Lung (tissue), 12 donors: ENCODE measurements around the gene MAN2B2. TPM values are rescaled to one million over a fixed set of nuclear protein-coding genes. Genes with fewer than 3 reads are reported as not detected.

Source experiments
- ATAC-seq: fragments of 200-7000 bp; cut with Tn5 transposase; one replicate; pipeline ENCODE4 v1.9.1; 2020; ENCODE audit warnings: moderate number of reproducible peaks; ENCODE audit not compliant: insufficient read depth, low FRiP score
- DNase-seq, 3 donors: peaks; one replicate each; pipeline ENCODE4 v3.0.0-alpha.2; 2013 to 2017
- H3K27ac ChIP-seq, 2 donors: one replicate each; pipeline ENCODE4 v1.5.1; 2013; ENCODE audit warnings: mild to moderate bottlenecking in 2 of 2, moderate library complexity in 2 of 2, control low read depth in 1 of 2, inconsistent platforms in 1 of 2, low read depth in 1 of 2, low read length in 1 of 2
- H3K27me3 ChIP-seq, 3 donors: one replicate each; pipeline ENCODE4 v1.5.1; 2013; ENCODE audit warnings: low read length in 2 of 3; ENCODE audit not compliant: control insufficient read depth in 3 of 3, insufficient read depth in 3 of 3
- H3K36me3 ChIP-seq, 4 donors: one replicate each; pipeline ENCODE4 v1.5.1; 2013; ENCODE audit warnings: low read length in 4 of 4, mild to moderate bottlenecking in 1 of 4, moderate library complexity in 1 of 4; ENCODE audit not compliant: control insufficient read depth in 4 of 4, insufficient read depth in 4 of 4
- H3K4me1 ChIP-seq, 5 donors: one replicate each; pipeline ENCODE4 v1.5.1; 2013; ENCODE audit warnings: low read length in 5 of 5, mild to moderate bottlenecking in 2 of 5, moderate library complexity in 1 of 5; ENCODE audit not compliant: control insufficient read depth in 5 of 5, insufficient read depth in 5 of 5
- H3K4me3 ChIP-seq: one replicate; pipeline ENCODE4 v1.5.1; 2013; ENCODE audit warnings: mild to moderate bottlenecking, control low read depth, moderate library complexity
- H3K9ac ChIP-seq, 2 donors: one replicate each; pipeline ENCODE4 v1.5.1; 2013; ENCODE audit warnings: low read length in 2 of 2, control low read depth in 1 of 2; ENCODE audit not compliant: insufficient read depth in 1 of 2
- H3K9me3 ChIP-seq, 4 donors: one replicate each; pipeline ENCODE4 v1.5.1; 2013; ENCODE audit warnings: low read length in 3 of 4, mild to moderate bottlenecking in 1 of 4, moderate library complexity in 1 of 4; ENCODE audit not compliant: control insufficient read depth in 4 of 4, insufficient read depth in 3 of 4
- CTCF ChIP-seq: IDR thresholded peaks from 2 replicates; pipeline ENCODE4 v1.5.1; 2012; ENCODE audit warnings: mild to moderate bottlenecking; ENCODE audit errors: control extremely low read depth, extremely low read depth
- WGBS, 2 donors: extraction: QIAGEN DNeasy Blood & Tissue Kit; methylation state at CpG; one replicate each; pipeline ENCODE4 v1.1.7; 2013; 5-methylcytosine and 5-hydroxymethylcytosine counted together
- polyA plus RNA-seq, 2 donors: library from polyadenylated mRNA; stranded (reverse); fragments of 200-250 nt; gene quantifications; one replicate each; pipeline ENCODE4 v1.2.1, GENCODE V29; 2013
- total RNA-seq, 2 donors: library from RNA; depleted of rRNA in 1 of 2; stranded (reverse); fragments of >200 nt in 1 of 2; gene quantifications; one replicate each; pipeline ENCODE4 v1.2.1, GENCODE V29; 2014 to 2021
- donor health status: control.
- donor health status: control.
- donor health status: Bipolar disorder and iron deficiency.
- donor health status: healthy.
- donor health status: DM: yes; HTN: yes; CAD: no.

MAN2B2 gene
- total and polyA plus RNA-seq, 4 donors = 6.5 to 36.1 (median 16.5) TPM

- H3K4me1 ChIP-seq = peaks cover 0 to 2% (median 0%) of the 10 kb centered on the region in 5 donors
- H3K9me3 ChIP-seq = no peaks in the 10 kb centered on the region
- no peak for TF ChIP-seq CTCF
- H3K27ac ChIP-seq = no peak overlapping the region
- H3K27me3 ChIP-seq = no peaks in the 10 kb centered on the region
- DNase-seq (no peak), ATAC-seq (no peak)
- H3K4me3 ChIP-seq = no peak overlapping the region
- 96 to 97% methylated on average over 10 of the region's 10 CpGs for WGBS, 2 donors
- peaks cover 0 to 58% (median 18%) of the 10 kb centered on the region in 4 donors for H3K36me3 ChIP-seq
- H3K9ac ChIP-seq = no peak overlapping the region
These were observed 42.3 kb downstream of the MAN2B2 start for GRCh38 chr4:6617246-6617645.

- no peak for ATAC-seq
- H3K9ac ChIP-seq = no peak overlapping the region
- no peak overlapping the region for H3K4me3 ChIP-seq
- no peaks in the 10 kb centered on the region for H3K27me3 ChIP-seq
- H3K9me3 ChIP-seq = no peaks in the 10 kb centered on the region
- 90 to 94% methylated on average over 19 of the region's 19 CpGs for WGBS, 2 donors
- no peaks in the 10 kb centered on the region for H3K4me1 ChIP-seq
- no peak for TF ChIP-seq CTCF
- H3K27ac ChIP-seq = no peak overlapping the region
- peaks cover 0 to 53% (median 12%) of the 10 kb centered on the region in 4 donors for H3K36me3 ChIP-seq
- DNase-seq = no peak
These were observed 43.6 kb downstream of the MAN2B2 start for GRCh38 chr4:6618386-6619115.

- Histone ChIP-seq H3K4me3 (no peak overlapping the region), H3K36me3 (peaks cover 0 to 49% (median 12%) of the 10 kb centered on the region in 4 donors), H3K9me3 (no peaks in the 10 kb centered on the region), H3K27ac (no peak overlapping the region), H3K27me3 (no peaks in the 10 kb centered on the region), H3K4me1 (no peaks in the 10 kb centered on the region), H3K9ac (no peak overlapping the region)
- WGBS, 2 donors = 96% methylated on average over 13 of the region's 13 CpGs
- no peak for DNase-seq
- no peak for ATAC-seq
- TF ChIP-seq CTCF = no peak
These were observed 44.1 kb downstream of the MAN2B2 start for GRCh38 chr4:6619116-6619465.
